CD1c-positive myeloid dendritic cell (primary cell): ENCODE measurements around the gene ALDH2.
A peak's percentile ranks its signal among the peaks of the same experiment; 100 is the strongest.
"Not testable (repeated sequence)": the region's sequence is repeated elsewhere in the genome, so short reads cannot be mapped to it uniquely, and the experiment has no call there.

Source experiments
- DNase-seq: peaks from one replicate; pipeline ENCODE4 v3.0.0-alpha.2; 2016; ENCODE audit errors: extremely low spot score

The ALDH2 gene

GRCh38 chr12:111766608-111767361 lies at the start of gene ALDH2:
TSS of gene ALDH2 (plus strand) at chr12:111766933. CDS start at chr12:111766983, 50 bp downstream.
- peak; percentile 42 for DNase-seq

GRCh38 chr12:111719316-111719715 lies 47.4 kb upstream of the ALDH2 start:
- DNase-seq, result not testable (repeated sequence)

GRCh38 chr12:111720457-111720856 lies 46.3 kb upstream of the ALDH2 start:
- DNase-seq, result no peak

GRCh38 chr12:111723646-111724360 lies 42.9 kb upstream of the ALDH2 start:
- DNase-seq, result not testable (repeated sequence)

GRCh38 chr12:111728795-111729194 lies 37.9 kb upstream of the ALDH2 start:
- no peak for DNase-seq

- DNase-seq, result no peak
These were observed 36.3 kb upstream of the ALDH2 start for GRCh38 chr12:111730420-111730819.

GRCh38 chr12:111732786-111733185 lies 33.9 kb upstream of the ALDH2 start:
- no peak for DNase-seq

- no peak for DNase-seq
These were observed 33.3 kb upstream of the ALDH2 start for GRCh38 chr12:111733340-111733915.

GRCh38 chr12:111739524-111739923 lies 27.2 kb upstream of the ALDH2 start:
- DNase-seq, result not testable (repeated sequence)

- DNase-seq, result no peak
These were observed 25.4 kb upstream of the ALDH2 start for GRCh38 chr12:111741235-111741812.

GRCh38 chr12:111745211-111745610 lies 21.5 kb upstream of the ALDH2 start:
- no peak for DNase-seq

GRCh38 chr12:111747333-111747732 lies 19.4 kb upstream of the ALDH2 start:
- no peak for DNase-seq

- no peak for DNase-seq
These were observed 18.5 kb upstream of the ALDH2 start for GRCh38 chr12:111748151-111748672.

GRCh38 chr12:111748867-111749266 lies 17.9 kb upstream of the ALDH2 start:
- DNase-seq, result no peak

- DNase-seq, result no peak
These were observed 17.3 kb upstream of the ALDH2 start for GRCh38 chr12:111749391-111749790.

- DNase-seq, result peak; percentile 49
These were observed 13.4 kb upstream of the ALDH2 start for GRCh38 chr12:111753144-111753881.

- DNase-seq, result no peak
These were observed 12.1 kb upstream of the ALDH2 start for GRCh38 chr12:111754671-111755070.

GRCh38 chr12:111756196-111756595 lies 10.5 kb upstream of the ALDH2 start:
- DNase-seq, result no peak

- DNase-seq, result no peak
These were observed 10.1 kb upstream of the ALDH2 start for GRCh38 chr12:111756681-111757080.

- DNase-seq, result peak; percentile 50
These were observed 9.2 kb upstream of the ALDH2 start for GRCh38 chr12:111757361-111758119.

- DNase-seq, result no peak
These were observed 8.6 kb upstream of the ALDH2 start for GRCh38 chr12:111758120-111758561.
